HAP-1 (cell line): ENCODE measurements around the gene YIF1B.
A peak's percentile ranks its signal among the peaks of the same experiment; 100 is the strongest.
"Not testable (repeated sequence)": the region's sequence is repeated elsewhere in the genome, so short reads cannot be mapped to it uniquely, and the experiment has no call there.

Experiments used
- DNase-seq, 2 experiments: peaks; one replicate each; pipeline ENCODE4 v3.0.0-alpha.2; 2016 to 2020; ENCODE audit warnings: low spot score in 2 of 2
- H3K27me3 ChIP-seq: fragments of 250-450 bp; sonication (Bioruptor Pico); 2 replicates; pipeline ENCODE4 v1.5.1; 2020; ENCODE audit warnings: low read depth, mild to moderate bottlenecking, moderate library complexity
- H3K36me3 ChIP-seq: fragments of 250-450 bp; sonication (Bioruptor Pico); replicated peaks from 2 replicates; pipeline ENCODE4 v1.5.1; 2020; ENCODE audit warnings: mild to moderate bottlenecking
- H3K4me1 ChIP-seq: fragments of 250-450 bp; sonication (Bioruptor Pico); 2 replicates; pipeline ENCODE4 v1.5.1; 2020; ENCODE audit warnings: mild to moderate bottlenecking
- H3K4me3 ChIP-seq: fragments of 250-450 bp; sonication (Bioruptor Pico); 2 replicates; pipeline ENCODE4 v1.5.1; 2020; ENCODE audit warnings: mild to moderate bottlenecking, moderate library complexity
- H3K9me3 ChIP-seq: fragments of 250-450 bp; sonication (Bioruptor Pico); 2 replicates; pipeline ENCODE4 v1.5.1; 2020; ENCODE audit warnings: mild to moderate bottlenecking, moderate library complexity
- in situ Hi-C: fragments of 300-500 bp; cut with MboI; formaldehyde crosslinking; loops from 3 replicates; pipeline ENCODE4 v1.14.3; 2020; ENCODE audit warnings: low sequenced_read_pairs, inconsistent platforms, mixed read lengths

The YIF1B gene

GRCh38 chr19:38315657-38316476 lies at the start of gene YIF1B:
TSS of gene YIF1B (minus strand) at chr19:38315947. CDS start at chr19:38315917, 30 bp downstream.
- Histone ChIP-seq H3K4me3 (peak within 1 kb of the TSS; percentile 73), H3K27me3 (no peaks in the 10 kb centered on the region), H3K36me3 (no peaks in the 10 kb centered on the region; the same call in 1 of the 2 replicates), H3K4me1 (peaks cover 27% of the 10 kb centered on the region), H3K9me3 (no peaks in the 10 kb centered on the region)
- DNase-seq, result peak; percentile 98 to 99
- in situ Hi-C loops, result no loop called here

- peaks cover 11% of the 10 kb centered on the region for H3K4me1 ChIP-seq
- H3K9me3 ChIP-seq, H3K27me3 ChIP-seq, H3K4me3 ChIP-seq, in situ Hi-C loops, H3K36me3 ChIP-seq, DNase-seq: not testable (repeated sequence)
These were observed 47.4 kb upstream of the YIF1B start for GRCh38 chr19:38362946-38363688.

GRCh38 chr19:38362076-38362945 lies 46.6 kb upstream of the YIF1B start:
- in situ Hi-C loops, result no loop called here
- peak; percentile 74 to 96 for DNase-seq
- H3K4me1 ChIP-seq, result peaks cover 11% of the 10 kb centered on the region

GRCh38 chr19:38361633-38362075 lies 45.9 kb upstream of the YIF1B start:
- in situ Hi-C loops, result no loop called here

More at GRCh38 chr19:38362076-38362945, 46.6 kb upstream of the YIF1B start:
- H3K36me3 ChIP-seq, result no peaks in the 10 kb centered on the region
- H3K27me3 ChIP-seq, result peaks cover 9% of the 10 kb centered on the region; the same call in 1 of the 2 replicates
- peaks cover 4% of the 10 kb centered on the region for H3K9me3 ChIP-seq
- H3K4me3 ChIP-seq, result peak overlapping the region; percentile 40

GRCh38 chr19:38360839-38361631 lies 45.3 kb upstream of the YIF1B start:
- Histone ChIP-seq H3K4me1 (peaks cover 11% of the 10 kb centered on the region), H3K9me3 (peaks cover 4% of the 10 kb centered on the region), H3K4me3 (peak overlapping the region; percentile 40), H3K36me3 (no peaks in the 10 kb centered on the region), H3K27me3 (peaks cover 9% of the 10 kb centered on the region; the same call in 1 of the 2 replicates)
- DNase-seq, result no peak
- in situ Hi-C loops, result no loop called here

More at GRCh38 chr19:38361633-38362075, 45.9 kb upstream of the YIF1B start:
- peak; percentile 90 to 97 for DNase-seq
- Histone ChIP-seq H3K4me1 (peaks cover 11% of the 10 kb centered on the region), H3K27me3 (peaks cover 9% of the 10 kb centered on the region; the same call in 1 of the 2 replicates), H3K36me3 (no peaks in the 10 kb centered on the region), H3K4me3 (peak overlapping the region; percentile 40), H3K9me3 (peaks cover 4% of the 10 kb centered on the region)

- DNase-seq, result no peak
- peaks cover 11% of the 10 kb centered on the region for H3K4me1 ChIP-seq
- in situ Hi-C loops, result no loop called here
These were observed 44.6 kb upstream of the YIF1B start for GRCh38 chr19:38360351-38360750.

GRCh38 chr19:38359242-38360021 lies 43.7 kb upstream of the YIF1B start:
- DNase-seq, result no peak
- Histone ChIP-seq H3K9me3 (no peaks in the 10 kb centered on the region; the same call in 1 of the 2 replicates), H3K4me3 (no peak overlapping the region), H3K36me3 (no peaks in the 10 kb centered on the region), H3K27me3 (peaks cover 9% of the 10 kb centered on the region; the same call in 1 of the 2 replicates), H3K4me1 (peaks cover 11% of the 10 kb centered on the region)
- in situ Hi-C loops, result no loop called here

More at GRCh38 chr19:38360351-38360750, 44.6 kb upstream of the YIF1B start:
- peaks cover 9% of the 10 kb centered on the region; the same call in 1 of the 2 replicates for H3K27me3 ChIP-seq
- H3K9me3 ChIP-seq, result peaks cover 4% of the 10 kb centered on the region
- no peaks in the 10 kb centered on the region for H3K36me3 ChIP-seq
- H3K4me3 ChIP-seq, result no peak overlapping the region

- peaks cover 9% of the 10 kb centered on the region for H3K4me1 ChIP-seq
- no peak overlapping the region for H3K4me3 ChIP-seq
- in situ Hi-C loops, result no loop called here
- H3K36me3 ChIP-seq, result no peaks in the 10 kb centered on the region
- no peaks in the 10 kb centered on the region for H3K9me3 ChIP-seq
- H3K27me3 ChIP-seq, result peaks cover 9% of the 10 kb centered on the region; the same call in 1 of the 2 replicates
- DNase-seq, result no peak
These were observed 42.3 kb upstream of the YIF1B start for GRCh38 chr19:38358071-38358470.

- Histone ChIP-seq H3K36me3 (no peaks in the 10 kb centered on the region), H3K4me3 (no peak overlapping the region), H3K9me3 (no peaks in the 10 kb centered on the region), H3K4me1 (0 out of 2 replicates have a peak, but pooled peaks cover 2% of the 10 kb centered on the region), H3K27me3 (peaks cover 9% of the 10 kb centered on the region; the same call in 1 of the 2 replicates)
- no peak for DNase-seq
- in situ Hi-C loops, result no loop called here
These were observed 40.3 kb upstream of the YIF1B start for GRCh38 chr19:38355728-38356725.

GRCh38 chr19:38352611-38353010 lies 36.9 kb upstream of the YIF1B start:
- Histone ChIP-seq H3K9me3 (no peaks in the 10 kb centered on the region), H3K4me3 (no peak overlapping the region), H3K36me3 (no peaks in the 10 kb centered on the region), H3K27me3 (no peaks in the 10 kb centered on the region), H3K4me1 (no peaks in the 10 kb centered on the region)
- in situ Hi-C loops, result no loop called here
- DNase-seq, result no peak

GRCh38 chr19:38351865-38352395 lies 36.2 kb upstream of the YIF1B start:
- in situ Hi-C loops, result no loop called here
- Histone ChIP-seq H3K4me3 (no peak overlapping the region), H3K27me3 (no peaks in the 10 kb centered on the region), H3K36me3 (no peaks in the 10 kb centered on the region), H3K4me1 (no peaks in the 10 kb centered on the region), H3K9me3 (no peaks in the 10 kb centered on the region)
- no peak for DNase-seq
